Stimulated activated CD8-positive, alpha-beta memory T cell treated with anti-CD3 and anti-CD28 coated beads, Interleukin-7, amount 100 ng/mL, for 1 hour (primary cell): ENCODE measurements around the gene FLT3LG.
"Not testable (repeated sequence)": the region's sequence is repeated elsewhere in the genome, so short reads cannot be mapped to it uniquely, and the experiment has no call there.

Experiments
- DNase-seq, 2 donors: peaks; one replicate each; pipeline ENCODE4 v3.0.0-alpha.2; 2020; ENCODE audit warnings: low read depth in 2 of 2

Gene FLT3LG

DNA sequence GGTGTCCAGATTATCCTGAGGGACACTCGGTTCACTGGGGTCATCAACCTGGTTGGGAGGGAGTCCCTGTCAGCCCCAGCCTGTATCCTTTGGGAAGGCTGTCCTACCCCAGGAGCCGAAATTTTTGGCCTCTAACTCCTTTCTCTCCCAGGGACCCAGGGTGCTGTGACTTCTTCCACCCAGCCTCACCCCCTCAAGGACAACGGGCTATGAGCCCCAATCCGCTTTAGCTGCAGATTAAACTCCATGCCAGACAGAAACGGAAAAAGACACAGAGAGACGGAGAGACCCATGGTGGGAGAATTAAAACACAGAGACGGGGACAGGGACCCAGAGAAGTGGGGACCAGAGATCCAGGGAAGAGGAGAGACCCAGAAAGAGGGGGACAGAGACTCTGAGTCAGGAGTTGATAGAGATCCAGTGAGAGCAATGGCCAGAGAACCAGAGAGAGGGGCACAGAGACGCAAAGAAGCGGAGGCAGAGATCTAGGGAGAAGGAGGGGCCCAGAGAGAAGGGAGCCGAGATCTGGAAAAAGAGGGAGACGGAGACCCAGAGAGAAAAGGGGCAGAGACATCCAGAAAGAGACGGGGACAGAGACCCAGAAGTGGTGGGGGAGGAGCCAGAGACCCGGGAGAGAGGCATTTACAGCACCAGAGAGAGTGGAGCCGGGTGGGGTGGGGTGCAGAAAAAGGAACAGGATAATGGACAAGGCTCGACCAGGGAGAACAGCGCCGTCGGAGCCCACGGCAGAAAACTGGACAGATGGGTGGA lies 33.4 kb upstream of the FLT3LG start:
- no peak for DNase-seq

DNA sequence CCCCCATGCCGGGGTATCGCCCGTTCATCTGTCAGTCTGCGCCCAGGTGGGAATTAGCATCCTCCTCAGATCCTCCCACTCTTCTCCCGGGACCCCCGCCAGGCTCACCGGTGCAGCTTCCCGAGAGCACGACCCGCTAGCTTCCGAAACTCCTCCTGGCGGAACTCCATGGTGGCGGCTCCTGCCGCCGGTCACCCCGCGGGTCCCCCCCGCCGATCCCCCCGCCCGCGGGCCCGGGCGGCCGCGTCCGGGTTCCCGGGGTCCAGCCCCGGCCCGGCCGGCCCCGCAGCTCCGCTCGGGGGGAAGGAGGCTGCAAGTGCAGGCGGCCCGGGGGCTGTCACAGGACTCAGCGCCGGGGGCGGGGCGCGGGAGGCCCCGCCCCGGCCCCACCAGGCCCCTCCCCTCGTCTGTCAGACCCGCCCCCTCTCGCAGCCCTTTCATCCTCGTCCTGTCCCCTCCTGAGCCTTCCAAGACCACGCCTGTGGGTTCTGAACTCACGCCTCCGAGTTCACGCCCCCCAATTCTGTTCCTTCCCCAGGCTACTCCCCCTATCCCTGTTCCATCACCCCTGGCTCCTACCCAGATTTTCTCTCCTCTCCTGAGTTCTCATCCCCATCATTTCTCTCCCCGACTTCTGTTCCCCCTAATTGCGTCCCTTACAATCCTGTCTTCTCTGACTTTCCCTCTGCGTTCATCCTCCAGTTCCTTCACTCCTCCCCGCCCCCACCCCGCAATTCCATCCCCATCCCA lies 32.6 kb upstream of the FLT3LG start, which contains the start of gene SLC17A7:
SLC17A7 (minus strand) TSS at position 318 of the 750 bp plus-strand sequence; CDS start at position 170, 148 bp downstream.
- DNase-seq: no peak

DNA sequence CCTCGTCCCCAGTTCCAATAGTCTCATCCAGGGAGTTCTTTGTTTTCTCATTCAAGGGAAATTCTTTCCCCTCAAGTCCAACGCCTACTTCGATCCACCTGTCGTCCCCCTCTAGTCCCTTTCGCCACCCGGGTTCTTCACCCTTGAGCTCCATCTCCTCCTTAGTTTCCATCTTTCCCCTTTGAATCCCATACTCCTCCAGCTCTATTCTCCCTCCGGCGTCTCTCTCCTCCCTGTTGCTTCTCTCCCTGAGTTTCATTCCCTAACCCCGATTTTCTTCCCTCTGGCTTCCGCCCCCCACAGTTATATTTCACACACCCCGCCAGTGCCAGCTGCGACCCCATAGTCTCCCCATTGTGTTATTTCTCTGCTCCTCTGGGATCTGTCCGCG lies 32.1 kb upstream of the FLT3LG start:
- DNase-seq: no peak

DNA sequence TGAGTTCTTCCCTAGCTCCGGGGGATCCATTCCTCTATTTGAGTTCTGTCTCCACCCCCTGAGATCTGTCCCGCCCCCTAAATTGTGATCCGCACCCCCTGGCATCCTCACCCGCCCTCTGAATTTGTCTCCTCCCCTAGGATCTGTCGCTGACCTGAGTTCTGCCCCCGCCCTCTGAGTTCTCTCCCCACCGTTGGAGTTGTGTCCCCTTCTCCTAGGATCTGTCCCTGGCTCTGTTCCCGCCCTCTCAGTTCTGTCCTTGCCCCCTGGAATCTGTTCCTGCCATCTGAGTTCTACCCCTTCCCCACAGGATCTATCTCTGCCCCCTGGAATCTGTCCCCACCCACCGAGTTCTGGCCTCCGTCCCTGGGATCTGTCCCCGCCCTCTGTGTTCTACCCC lies 31.7 kb upstream of the FLT3LG start:
- no peak for DNase-seq

DNA sequence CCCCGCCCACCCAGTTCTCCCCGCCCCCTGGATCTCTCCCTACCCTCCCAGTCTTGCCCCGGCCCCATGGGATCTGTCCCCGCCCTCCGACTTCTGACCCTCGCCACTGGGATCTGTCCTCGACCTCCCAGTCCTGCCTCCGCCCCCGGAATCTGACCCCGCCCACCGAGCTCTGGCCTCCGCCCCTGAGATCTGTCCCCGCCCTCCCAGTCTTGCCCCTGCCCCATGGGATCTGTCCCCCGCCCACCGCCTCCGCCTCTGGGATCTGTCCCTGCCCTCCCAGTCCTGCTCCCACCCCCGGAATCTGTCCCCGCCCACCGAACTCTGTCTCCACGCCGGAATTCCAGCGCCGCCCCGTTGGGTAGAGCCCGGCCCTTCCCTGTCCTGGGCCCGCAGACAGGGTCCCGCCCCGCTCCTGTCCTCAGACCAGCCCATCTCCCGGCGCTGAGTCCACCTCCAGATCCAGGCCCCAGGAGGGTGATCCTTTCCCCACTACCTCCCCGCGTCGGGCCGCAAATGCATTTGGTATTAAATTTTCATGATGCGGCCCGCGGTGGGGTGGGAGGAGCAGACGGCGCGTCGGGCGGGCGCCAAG lies 31.1 kb upstream of the FLT3LG start:
- no peak for DNase-seq

GRCh38 chr19:49443366-49444099 lies 30.5 kb upstream of the FLT3LG start:
- peak; percentile 84 to 87 for DNase-seq

DNA sequence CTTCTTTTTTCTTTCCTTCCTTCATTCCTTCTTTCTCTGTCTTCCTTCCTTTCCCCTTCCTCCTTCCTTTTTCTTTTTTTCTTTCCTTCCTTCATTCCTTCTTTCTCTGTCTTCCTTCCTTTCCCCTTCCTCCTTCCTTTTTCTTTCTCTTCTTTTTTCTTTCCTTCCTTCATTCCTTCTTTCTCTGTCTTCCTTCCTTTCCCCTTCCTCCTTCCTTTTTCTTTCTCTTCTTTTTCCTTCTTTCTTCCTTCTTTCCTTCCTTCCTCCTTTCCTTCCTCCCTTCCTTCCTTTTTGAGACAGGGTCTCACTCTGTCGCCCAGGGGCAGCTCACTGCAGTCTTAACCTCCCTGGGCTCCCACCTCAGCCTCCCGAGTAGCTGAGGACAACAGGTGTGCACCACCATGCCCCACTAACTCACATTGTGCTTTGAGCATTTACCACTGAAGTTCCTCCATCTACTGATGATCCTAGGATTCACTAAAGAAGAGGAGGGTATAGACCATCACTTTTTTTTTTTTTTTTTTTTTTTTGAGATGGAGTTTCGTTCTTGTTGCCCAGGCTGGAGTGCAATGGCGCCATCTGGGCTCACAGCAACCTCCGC lies 29.8 kb upstream of the FLT3LG start:
- not testable (repeated sequence) for DNase-seq

- DNase-seq: no peak
These were observed 28.0 kb upstream of the FLT3LG start for GRCh38 chr19:49445997-49446396.

GRCh38 chr19:49447485-49448431 lies 26.3 kb upstream of the FLT3LG start:
- no peak for DNase-seq

GRCh38 chr19:49448432-49448786 lies 25.6 kb upstream of the FLT3LG start:
- no peak for DNase-seq

DNA sequence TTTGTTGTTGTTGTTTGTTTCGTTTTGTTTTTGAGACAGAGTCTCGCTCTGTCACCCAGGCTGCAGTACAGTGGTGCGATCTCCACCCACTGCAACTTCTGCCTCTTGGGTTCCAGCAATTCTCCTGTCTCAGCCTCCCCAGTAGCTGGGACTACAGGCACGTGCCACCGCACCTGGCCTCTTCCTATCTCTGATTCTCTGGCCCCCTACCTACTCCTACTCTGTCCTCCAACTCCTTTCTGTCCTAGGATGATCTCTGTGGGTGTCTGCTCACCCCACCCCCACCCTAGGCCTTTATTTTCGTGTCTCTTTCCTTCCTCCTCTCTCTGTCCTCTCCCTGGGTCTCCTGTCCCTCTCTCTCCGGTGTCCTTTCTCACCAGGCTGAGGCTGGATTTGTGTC lies 23.6 kb upstream of the FLT3LG start:
- DNase-seq: no peak

GRCh38 chr19:49451430-49452181 lies 22.4 kb upstream of the FLT3LG start, which contains the start of gene PIH1D1:
PIH1D1 (minus strand) TSS chr19:49451814; CDS start chr19:49451574, 240 bp downstream.
- DNase-seq: peak; percentile 86 to 88

DNA sequence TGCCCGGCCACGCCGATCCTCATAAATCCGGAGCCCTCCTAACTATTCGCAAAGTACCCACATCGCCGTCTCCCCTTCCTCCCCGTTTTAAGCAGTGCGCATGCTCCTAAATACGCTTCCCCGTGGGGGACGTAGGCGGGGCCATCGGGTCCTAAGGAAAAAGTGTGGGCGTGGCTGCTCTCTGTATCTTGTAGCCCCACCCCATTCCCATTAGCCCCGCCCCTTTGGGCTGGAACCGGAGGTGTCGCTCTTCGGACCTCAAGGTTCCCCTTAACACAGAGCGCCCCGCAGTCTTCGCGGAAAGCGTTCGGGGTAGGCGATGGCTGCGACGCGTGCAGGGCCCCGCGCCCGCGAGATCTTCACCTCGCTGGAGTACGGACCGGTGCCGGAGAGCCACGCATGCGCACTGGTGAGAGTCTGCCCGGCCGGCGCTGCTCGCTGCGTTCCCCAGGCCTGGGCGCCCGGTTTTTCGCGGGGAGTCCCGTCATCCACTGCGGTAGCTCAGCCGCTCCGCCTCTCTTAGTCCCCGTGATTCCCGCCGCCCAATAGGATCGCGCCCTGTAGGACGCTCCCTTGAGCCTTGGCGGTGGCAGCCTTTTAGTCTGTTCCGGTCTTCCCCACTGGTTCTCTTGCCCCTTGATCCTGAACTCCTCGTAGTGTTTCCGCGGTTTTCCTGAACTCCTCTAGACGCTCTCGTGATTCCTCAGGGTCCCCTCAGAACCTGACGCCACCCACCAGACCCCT lies 20.8 kb upstream of the FLT3LG start, which contains the start of gene ALDH16A1:
ALDH16A1 (plus strand) TSS at position 213 of the 744 bp plus-strand sequence; CDS start at position 320, 107 bp downstream.
- peak; percentile 90 to 92 for DNase-seq

DNA sequence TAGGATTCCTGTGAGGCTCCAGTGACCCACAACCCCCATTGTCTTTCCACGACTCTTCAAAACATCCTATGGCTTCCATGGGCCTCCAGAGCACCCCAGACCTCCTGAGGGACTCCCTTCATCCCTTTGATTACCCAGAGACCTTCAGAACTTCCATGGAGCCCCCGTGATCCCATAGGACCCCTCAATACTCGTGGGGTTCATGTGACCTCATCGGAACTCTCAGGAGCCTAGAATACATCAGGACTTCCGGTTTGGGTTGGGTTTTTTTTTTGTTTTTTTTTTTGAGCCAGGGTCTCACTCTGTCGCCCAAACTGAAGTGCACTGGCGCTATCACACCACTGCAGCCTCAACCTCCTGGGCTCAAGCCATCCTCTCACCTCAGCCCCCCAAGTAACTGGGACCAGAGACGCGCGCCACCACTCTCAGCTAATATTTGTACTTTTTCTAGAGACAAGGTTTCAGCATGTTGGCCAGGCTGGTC lies 20.2 kb upstream of the FLT3LG start:
- DNase-seq: no peak

- no peak for DNase-seq
These were observed 18.2 kb upstream of the FLT3LG start for GRCh38 chr19:49455773-49456172.

DNA sequence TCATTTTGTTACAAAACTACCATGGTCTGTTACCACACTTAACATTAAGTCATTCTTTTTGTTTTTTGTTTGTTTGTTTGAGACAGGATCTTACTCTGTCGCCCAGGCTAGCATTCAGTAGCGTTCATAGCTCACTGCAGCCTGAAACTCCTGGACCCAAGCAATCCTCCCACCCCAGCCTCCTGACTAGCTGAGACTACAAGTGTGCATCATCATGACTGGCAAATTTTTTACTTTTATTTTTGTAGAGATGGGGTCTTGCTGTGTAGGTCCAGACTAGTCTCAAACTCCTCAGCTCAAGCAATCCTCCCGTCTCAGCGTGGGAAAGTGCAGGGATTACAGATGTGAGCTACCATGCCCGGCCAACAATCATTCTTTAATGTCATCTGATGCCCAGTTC lies 17.7 kb upstream of the FLT3LG start:
- no peak for DNase-seq

DNA sequence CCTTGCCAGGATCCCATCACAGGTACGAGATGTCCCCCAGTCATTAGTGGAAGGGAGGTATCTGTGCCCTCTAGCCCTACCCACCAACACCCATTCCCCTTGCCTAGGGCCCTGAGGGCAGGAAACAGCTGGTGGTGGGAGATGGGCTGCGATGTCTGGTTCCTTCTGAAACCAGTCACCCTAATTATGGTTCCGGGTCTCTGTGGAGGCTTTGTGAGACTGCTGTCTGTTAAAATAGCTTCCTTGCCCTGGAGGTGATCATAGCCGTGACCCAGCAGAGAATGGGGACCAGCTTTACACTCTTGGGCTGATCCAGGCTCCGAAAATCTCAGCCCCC lies 15.5 kb upstream of the FLT3LG start:
- DNase-seq: no peak

- DNase-seq: no peak
These were observed 14.6 kb upstream of the FLT3LG start for GRCh38 chr19:49459388-49459787.

DNA sequence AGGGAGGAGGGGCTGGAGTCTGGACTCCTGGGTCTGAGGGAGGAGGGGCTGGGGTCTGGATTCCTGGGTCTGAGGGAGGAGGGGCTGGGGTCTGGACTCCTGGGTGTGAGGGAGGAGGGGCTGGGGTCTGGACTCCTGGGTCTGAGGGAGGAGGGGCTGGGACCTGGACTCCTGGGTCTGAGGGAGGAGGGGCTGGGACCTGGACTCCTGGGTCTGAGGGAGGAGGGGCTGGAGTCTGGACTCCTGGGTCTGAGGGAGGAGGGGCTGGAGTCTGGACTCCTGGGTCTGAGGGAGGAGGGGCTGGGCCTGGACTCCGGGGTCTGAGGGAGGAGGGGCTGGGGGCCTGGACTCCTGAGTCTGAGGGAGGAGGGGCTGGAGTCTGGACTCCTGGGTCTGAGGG lies 12.9 kb upstream of the FLT3LG start:
- not testable (repeated sequence) for DNase-seq
